ENCODE results near the gene SPANXD. TPM values are rescaled to one million over a fixed set of nuclear protein-coding genes. Genes with fewer than 3 reads are reported as not detected.

The SPANXD gene
- total RNA-seq, 2 donors from 2014 or later = not detected

DNA sequence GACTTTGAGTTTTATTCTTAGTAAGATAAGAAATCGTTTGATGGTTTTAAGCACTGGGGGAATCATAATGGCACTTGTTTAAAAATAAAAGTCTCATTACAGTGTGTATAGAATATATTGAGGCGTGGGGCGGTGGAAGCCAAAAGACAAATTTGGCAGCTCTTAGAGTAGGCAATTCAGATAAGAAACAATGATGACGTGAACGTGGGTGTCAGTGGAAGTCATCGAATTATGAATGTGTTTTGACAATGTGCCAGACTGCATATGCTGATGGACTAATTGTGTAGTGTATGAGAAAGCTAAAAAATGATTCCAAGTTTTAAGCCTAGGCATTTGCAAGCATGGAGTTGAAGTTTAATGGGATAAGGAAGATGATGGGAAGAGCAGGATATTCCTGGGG, 35.8 kb downstream of the SPANXD start:
- no peak for DNase-seq (ENCODE audit: low spot score)
- no peaks in the 10 kb centered on the region for H3K36me3 ChIP-seq
- H3K4me1 ChIP-seq (ENCODE audit: control insufficient read depth in 1 of 2, low read depth in 2 of 2) = peaks cover 0 to 4% of the 10 kb centered on the region in 2 donors
- H3K27ac ChIP-seq = no peak overlapping the region
- H3K9me3 ChIP-seq = no peaks in the 10 kb centered on the region
- TF ChIP-seq, protein P1, sequence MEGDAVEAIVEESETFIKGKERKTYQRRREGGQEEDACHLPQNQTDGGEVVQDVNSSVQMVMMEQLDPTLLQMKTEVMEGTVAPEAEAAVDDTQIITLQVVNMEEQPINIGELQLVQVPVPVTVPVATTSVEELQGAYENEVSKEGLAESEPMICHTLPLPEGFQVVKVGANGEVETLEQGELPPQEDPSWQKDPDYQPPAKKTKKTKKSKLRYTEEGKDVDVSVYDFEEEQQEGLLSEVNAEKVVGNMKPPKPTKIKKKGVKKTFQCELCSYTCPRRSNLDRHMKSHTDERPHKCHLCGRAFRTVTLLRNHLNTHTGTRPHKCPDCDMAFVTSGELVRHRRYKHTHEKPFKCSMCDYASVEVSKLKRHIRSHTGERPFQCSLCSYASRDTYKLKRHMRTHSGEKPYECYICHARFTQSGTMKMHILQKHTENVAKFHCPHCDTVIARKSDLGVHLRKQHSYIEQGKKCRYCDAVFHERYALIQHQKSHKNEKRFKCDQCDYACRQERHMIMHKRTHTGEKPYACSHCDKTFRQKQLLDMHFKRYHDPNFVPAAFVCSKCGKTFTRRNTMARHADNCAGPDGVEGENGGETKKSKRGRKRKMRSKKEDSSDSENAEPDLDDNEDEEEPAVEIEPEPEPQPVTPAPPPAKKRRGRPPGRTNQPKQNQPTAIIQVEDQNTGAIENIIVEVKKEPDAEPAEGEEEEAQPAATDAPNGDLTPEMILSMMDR (IDR thresholded peaks at IDR 0.05) = no peak
- no peaks in the 10 kb centered on the region for H3K27me3 ChIP-seq (replicated peaks; ENCODE audit: insufficient read depth)
- no peak for ATAC-seq (ENCODE audit: insufficient number of reproducible peaks, low FRiP score, low read depth)
- no peak overlapping the region for H3K4me3 ChIP-seq

DNA sequence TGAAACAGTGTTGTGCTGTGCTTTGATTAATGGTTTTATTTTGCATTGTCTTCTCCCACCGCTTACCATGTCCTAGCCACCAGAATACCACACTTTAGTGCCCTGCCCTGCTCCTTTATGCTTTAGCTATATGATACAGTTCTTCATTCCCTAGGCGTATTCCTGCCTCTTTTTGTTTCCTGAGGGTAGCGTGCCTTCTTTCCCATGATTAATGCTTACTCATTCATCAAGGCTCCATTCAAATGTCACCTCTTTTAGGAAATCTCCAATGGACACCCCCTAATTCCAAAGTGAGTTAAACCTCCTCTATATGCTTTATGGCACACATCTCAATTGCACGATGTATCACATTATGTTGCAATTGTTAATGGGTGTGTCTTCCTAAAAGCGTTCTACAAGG, 46.3 kb downstream of the SPANXD start:
- H3K9me3 ChIP-seq = no peaks in the 10 kb centered on the region
- no peaks in the 10 kb centered on the region for H3K4me1 ChIP-seq (ENCODE audit: control insufficient read depth in 1 of 2, low read depth in 2 of 2)
- DNase-seq (ENCODE audit: low spot score) (no peak), ATAC-seq (ENCODE audit: insufficient number of reproducible peaks, low FRiP score, low read depth) (no peak)
- H3K36me3 ChIP-seq = no peaks in the 10 kb centered on the region
- H3K4me3 ChIP-seq = no peak overlapping the region
- no peaks in the 10 kb centered on the region for H3K27me3 ChIP-seq (replicated peaks; ENCODE audit: insufficient read depth)
- TF ChIP-seq, protein P1 (IDR thresholded peaks at IDR 0.05) = no peak
- no peak overlapping the region for H3K27ac ChIP-seq

Other genes with a start within 250 kb of the SPANXD start
- 1 to 10 TPM in 1 of 2 donors, not detected in 1; 1.4 TPM for gene SPANXA1, start 114.0 kb downstream of the SPANXD start, total RNA-seq
- gene SPANXA2, start 109.0 kb downstream of the SPANXD start, total RNA-seq = 1 to 10 TPM in 1 of 2 donors, not detected in 1; 1.4 TPM
- gene MAGEC3, start 139.6 kb upstream of the SPANXD start, total RNA-seq = 1 to 10 TPM; 1.8 to 9.5 TPM
- gene MAGEC1, start 205.2 kb upstream of the SPANXD start, total RNA-seq = not detected